ENCODE data around the gene SIAH3.
A peak's percentile ranks its signal among the peaks of the same experiment; 100 is the strongest.

SIAH3 gene

GRCh38 chr13:45850027-45850613 lies 1.4 kb downstream of the SIAH3 start:
- Histone ChIP-seq H3K27ac (no peak overlapping the region), H3K4me3 (IDR thresholded peaks at IDR 0.05; ENCODE audit: insufficient read depth, low read depth, low read length) (no peak overlapping the region), H3K27me3 (ENCODE audit: insufficient read depth, low read depth) (no peaks in the 10 kb centered on the region), H3K9ac (no peak overlapping the region), H2AFZ (ENCODE audit: low read depth) (no peak overlapping the region), H3K36me3 (ENCODE audit: insufficient read depth) (no peaks in the 10 kb centered on the region), H3K4me2 (no peak overlapping the region), H4K20me1 (ENCODE audit: insufficient read depth) (no peaks in the 10 kb centered on the region), H3K4me1 (ENCODE audit: low read depth, poor library complexity, severe bottlenecking) (peaks cover 34% of the 10 kb centered on the region), H3K79me2 (ENCODE audit: insufficient read depth, low read depth) (no peaks in the 10 kb centered on the region)
- no peak for TF ChIP-seq CTCF (conservative IDR thresholded peaks at IDR 0.05; ENCODE audit: low read depth, low read length)

- no peak overlapping the region for H3K4me3 ChIP-seq (IDR thresholded peaks at IDR 0.05; ENCODE audit: insufficient read depth, low read depth, low read length)
- no peak overlapping the region for H3K9ac ChIP-seq
- H2AFZ ChIP-seq (ENCODE audit: low read depth), result no peak overlapping the region
- H3K79me2 ChIP-seq (ENCODE audit: insufficient read depth, low read depth), result no peaks in the 10 kb centered on the region
- no peak for TF ChIP-seq CTCF (conservative IDR thresholded peaks at IDR 0.05; ENCODE audit: low read depth, low read length)
- no peaks in the 10 kb centered on the region for H3K36me3 ChIP-seq (ENCODE audit: insufficient read depth)
- H3K27ac ChIP-seq, result no peak overlapping the region
- H3K4me1 ChIP-seq (ENCODE audit: low read depth, poor library complexity, severe bottlenecking), result peaks cover 34% of the 10 kb centered on the region
- H3K27me3 ChIP-seq (ENCODE audit: insufficient read depth, low read depth), result no peaks in the 10 kb centered on the region
- no peaks in the 10 kb centered on the region for H4K20me1 ChIP-seq (ENCODE audit: insufficient read depth)
- H3K4me2 ChIP-seq, result no peak overlapping the region
Observed at GRCh38 chr13:45849408-45849807, 2.1 kb downstream of the SIAH3 start.

- peak overlapping the region; percentile 67 for H3K4me2 ChIP-seq
- H3K36me3 ChIP-seq (ENCODE audit: insufficient read depth), result no peaks in the 10 kb centered on the region
- peaks cover 34% of the 10 kb centered on the region for H3K4me1 ChIP-seq (ENCODE audit: low read depth, poor library complexity, severe bottlenecking)
- peak overlapping the region; percentile 25; the same call in 1 of the 2 replicates for H3K9ac ChIP-seq
- H3K27me3 ChIP-seq (ENCODE audit: insufficient read depth, low read depth), result no peaks in the 10 kb centered on the region
- peak overlapping the region; percentile 72 for H2AFZ ChIP-seq (ENCODE audit: low read depth)
- H3K27ac ChIP-seq, result peak overlapping the region; percentile 66
- TF ChIP-seq CTCF (conservative IDR thresholded peaks at IDR 0.05; ENCODE audit: low read depth, low read length), result no peak
- no peak overlapping the region for H3K4me3 ChIP-seq (IDR thresholded peaks at IDR 0.05; ENCODE audit: insufficient read depth, low read depth, low read length)
- no peaks in the 10 kb centered on the region for H4K20me1 ChIP-seq (ENCODE audit: insufficient read depth)
- no peaks in the 10 kb centered on the region for H3K79me2 ChIP-seq (ENCODE audit: insufficient read depth, low read depth)
Observed at GRCh38 chr13:45847554-45848224, 3.9 kb downstream of the SIAH3 start.

- Histone ChIP-seq H3K79me2 (ENCODE audit: insufficient read depth, low read depth) (no peaks in the 10 kb centered on the region), H3K27ac (no peak overlapping the region), H3K4me3 (IDR thresholded peaks at IDR 0.05; ENCODE audit: insufficient read depth, low read depth, low read length) (no peak overlapping the region), H3K9ac (no peak overlapping the region), H3K27me3 (ENCODE audit: insufficient read depth, low read depth) (no peaks in the 10 kb centered on the region), H2AFZ (ENCODE audit: low read depth) (peak overlapping the region; percentile 72; the same call in 1 of the 2 replicates), H4K20me1 (ENCODE audit: insufficient read depth) (no peaks in the 10 kb centered on the region), H3K4me1 (ENCODE audit: low read depth, poor library complexity, severe bottlenecking) (peaks cover 34% of the 10 kb centered on the region), H3K4me2 (peak overlapping the region; percentile 67; the same call in 1 of the 2 replicates), H3K36me3 (ENCODE audit: insufficient read depth) (no peaks in the 10 kb centered on the region)
- TF ChIP-seq CTCF (conservative IDR thresholded peaks at IDR 0.05; ENCODE audit: low read depth, low read length), result no peak
Observed at GRCh38 chr13:45846681-45847080, 4.9 kb downstream of the SIAH3 start.
